Measurements from ENCODE around the gene YJU2. TPM values are rescaled to one million over a fixed set of nuclear protein-coding genes. Genes with fewer than 3 reads are reported as not detected.

Gene YJU2
- polyA plus RNA-seq (2013, experiment 1 of 2) = 26.0 TPM
- polyA plus RNA-seq (2013, experiment 2 of 2) = 26.5 TPM

- 1% methylated on average over 39 of the region's 45 CpGs for WGBS
- H3K9ac ChIP-seq (ENCODE audit: low read depth, low read length) = peak within 1 kb of the TSS; percentile 97
- H3K27me3 ChIP-seq (ENCODE audit: insufficient read depth, low read length) = no peaks in the 10 kb centered on the region
- H3K27ac ChIP-seq (ENCODE audit: low read depth, low read length) = peak within 1 kb of the TSS; percentile 81
- peak within 1 kb of the TSS; percentile 83 for H3K4me3 ChIP-seq (ENCODE audit: low read length)
- H3K9me3 ChIP-seq (ENCODE audit: insufficient read depth, low read depth, low read length) = no peaks in the 10 kb centered on the region
- peaks cover 31% of the 10 kb centered on the region for H3K36me3 ChIP-seq (ENCODE audit: insufficient read depth, low read length)
- H3K4me1 ChIP-seq (ENCODE audit: insufficient read depth, low read length) = 0 out of 2 replicates have a peak, but pooled peaks cover 3% of the 10 kb centered on the region
These were observed at the start of gene YJU2 for GRCh38 chr19:4246767-4247593. Gene YJU2, plus strand, starts transcription at chr19:4247080. Its CDS starts 67 bp downstream, at chr19:4247147.

GRCh38 chr19:4197228-4197624, 49.7 kb upstream of the YJU2 start:
- peaks cover 20% of the 10 kb centered on the region for H3K27me3 ChIP-seq (ENCODE audit: insufficient read depth, low read length)
- H3K9ac ChIP-seq (ENCODE audit: low read depth, low read length) = no peak overlapping the region

GRCh38 chr19:4197625-4198466, 49.0 kb upstream of the YJU2 start:
- Histone ChIP-seq H3K9ac (ENCODE audit: low read depth, low read length) (no peak overlapping the region), H3K9me3 (ENCODE audit: insufficient read depth, low read depth, low read length) (no peaks in the 10 kb centered on the region), H3K4me1 (ENCODE audit: insufficient read depth, low read length) (no peaks in the 10 kb centered on the region), H3K27ac (ENCODE audit: low read depth, low read length) (no peak overlapping the region), H3K36me3 (ENCODE audit: insufficient read depth, low read length) (no peaks in the 10 kb centered on the region), H3K4me3 (ENCODE audit: low read length) (peak overlapping the region; percentile 51), H3K27me3 (ENCODE audit: insufficient read depth, low read length) (peaks cover 20% of the 10 kb centered on the region)
- 18% methylated on average over 62 of the region's 70 CpGs for WGBS

More at GRCh38 chr19:4197228-4197624, 49.7 kb upstream of the YJU2 start:
- no peaks in the 10 kb centered on the region for H3K36me3 ChIP-seq (ENCODE audit: insufficient read depth, low read length)
- H3K4me3 ChIP-seq (ENCODE audit: low read length) = no peak overlapping the region
- no peak overlapping the region for H3K27ac ChIP-seq (ENCODE audit: low read depth, low read length)
- 90% methylated on average over 5 of the region's 5 CpGs for WGBS
- no peaks in the 10 kb centered on the region for H3K4me1 ChIP-seq (ENCODE audit: insufficient read depth, low read length)
- H3K9me3 ChIP-seq (ENCODE audit: insufficient read depth, low read depth, low read length) = no peaks in the 10 kb centered on the region

GRCh38 chr19:4198467-4199126, 48.3 kb upstream of the YJU2 start:
- H3K9me3 ChIP-seq (ENCODE audit: insufficient read depth, low read depth, low read length) = no peaks in the 10 kb centered on the region
- no peaks in the 10 kb centered on the region for H3K4me1 ChIP-seq (ENCODE audit: insufficient read depth, low read length)
- no peaks in the 10 kb centered on the region for H3K36me3 ChIP-seq (ENCODE audit: insufficient read depth, low read length)
- no peak overlapping the region for H3K27ac ChIP-seq (ENCODE audit: low read depth, low read length)
- peaks cover 20% of the 10 kb centered on the region for H3K27me3 ChIP-seq (ENCODE audit: insufficient read depth, low read length)
- 12% methylated on average over 24 of the region's 28 CpGs for WGBS
- H3K9ac ChIP-seq (ENCODE audit: low read depth, low read length) = no peak overlapping the region
- H3K4me3 ChIP-seq (ENCODE audit: low read length) = peak overlapping the region; percentile 51

GRCh38 chr19:4199699-4200293, 47.1 kb upstream of the YJU2 start:
- Histone ChIP-seq H3K27me3 (ENCODE audit: insufficient read depth, low read length) (peaks cover 20% of the 10 kb centered on the region), H3K4me3 (ENCODE audit: low read length) (no peak overlapping the region), H3K9me3 (ENCODE audit: insufficient read depth, low read depth, low read length) (no peaks in the 10 kb centered on the region), H3K36me3 (ENCODE audit: insufficient read depth, low read length) (no peaks in the 10 kb centered on the region), H3K27ac (ENCODE audit: low read depth, low read length) (no peak overlapping the region), H3K4me1 (ENCODE audit: insufficient read depth, low read length) (no peaks in the 10 kb centered on the region), H3K9ac (ENCODE audit: low read depth, low read length) (no peak overlapping the region)
- WGBS = 68% methylated on average over 33 of the region's 33 CpGs

DNA sequence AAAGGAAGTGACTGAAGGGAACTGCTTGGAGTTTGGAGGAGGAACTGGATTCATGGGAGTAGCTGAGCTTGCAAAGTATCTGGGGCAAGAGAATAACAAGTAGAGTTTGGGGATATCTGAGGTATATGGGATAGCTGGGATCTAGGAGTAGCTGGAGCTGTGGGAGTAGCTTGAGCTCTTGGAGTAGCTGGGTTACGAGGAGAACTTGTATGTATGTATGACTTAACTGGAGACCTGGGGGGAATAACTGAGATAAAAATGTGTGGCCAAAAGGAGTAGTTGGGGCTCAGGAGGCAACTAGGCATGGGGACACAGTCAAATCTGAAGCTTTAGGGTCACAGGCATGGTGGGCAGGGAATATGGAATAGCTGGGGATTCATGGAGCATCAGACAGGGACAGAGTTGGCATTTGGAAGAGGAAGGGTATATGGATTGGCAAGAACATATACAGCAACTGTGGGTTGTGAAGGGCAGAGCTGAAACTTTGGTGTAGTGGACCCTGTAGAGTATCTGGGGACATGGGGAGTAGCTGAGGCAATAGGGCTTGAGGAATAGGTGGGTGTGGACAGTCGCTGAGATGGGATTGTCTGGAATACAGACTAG, 45.8 kb upstream of the YJU2 start:
- no peaks in the 10 kb centered on the region for H3K4me1 ChIP-seq (ENCODE audit: insufficient read depth, low read length)
- no peak overlapping the region for H3K9ac ChIP-seq (ENCODE audit: low read depth, low read length)
- peaks cover 20% of the 10 kb centered on the region for H3K27me3 ChIP-seq (ENCODE audit: insufficient read depth, low read length)
- WGBS = 42% methylated on average over 2 of the region's 2 CpGs
- no peak overlapping the region for H3K4me3 ChIP-seq (ENCODE audit: low read length)
- no peaks in the 10 kb centered on the region for H3K9me3 ChIP-seq (ENCODE audit: insufficient read depth, low read depth, low read length)
- H3K36me3 ChIP-seq (ENCODE audit: insufficient read depth, low read length) = no peaks in the 10 kb centered on the region
- H3K27ac ChIP-seq (ENCODE audit: low read depth, low read length) = no peak overlapping the region

GRCh38 chr19:4201798-4202197, 45.1 kb upstream of the YJU2 start:
- H3K4me3 ChIP-seq (ENCODE audit: low read length) = no peak overlapping the region
- peaks cover 20% of the 10 kb centered on the region for H3K27me3 ChIP-seq (ENCODE audit: insufficient read depth, low read length)
- 87% methylated on average over 4 of the region's 4 CpGs for WGBS
- H3K36me3 ChIP-seq (ENCODE audit: insufficient read depth, low read length) = no peaks in the 10 kb centered on the region
- no peaks in the 10 kb centered on the region for H3K4me1 ChIP-seq (ENCODE audit: insufficient read depth, low read length)
- no peak overlapping the region for H3K27ac ChIP-seq (ENCODE audit: low read depth, low read length)
- no peak overlapping the region for H3K9ac ChIP-seq (ENCODE audit: low read depth, low read length)
- no peaks in the 10 kb centered on the region for H3K9me3 ChIP-seq (ENCODE audit: insufficient read depth, low read depth, low read length)

DNA sequence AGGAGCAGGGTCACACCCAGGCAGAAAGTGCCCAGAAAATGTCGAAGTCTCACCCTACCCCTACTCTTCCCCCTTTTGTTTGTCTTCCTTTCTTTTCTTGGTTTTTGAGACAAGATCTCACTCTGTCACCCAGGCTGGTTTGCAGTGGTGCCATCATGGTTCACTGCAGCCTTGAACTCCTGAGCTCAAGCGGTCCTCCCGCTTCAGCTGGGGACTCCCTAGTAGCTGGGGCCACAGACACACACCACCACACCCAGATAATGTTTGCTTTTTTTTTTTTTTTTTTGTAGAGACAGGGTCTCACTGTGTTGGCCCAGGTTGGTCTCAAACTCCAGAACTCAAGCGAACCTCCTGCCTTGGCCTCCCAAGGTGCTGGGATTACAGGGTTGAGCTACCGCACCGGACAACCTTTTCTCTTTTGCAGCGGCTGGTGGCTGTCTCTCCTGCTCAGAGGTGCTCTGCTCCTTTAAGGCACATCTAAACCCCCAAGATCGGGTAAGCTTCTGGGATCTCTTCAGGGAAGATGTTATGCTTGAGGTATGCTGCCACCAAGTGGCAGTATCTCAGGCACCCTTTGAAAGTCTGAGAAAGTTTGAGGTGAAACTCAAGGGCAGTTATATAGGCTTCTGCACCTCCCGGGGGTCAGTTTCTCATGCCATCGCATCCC, 39.9 kb upstream of the YJU2 start:
- Histone ChIP-seq H3K27ac (ENCODE audit: low read depth, low read length) (no peak overlapping the region), H3K27me3 (ENCODE audit: insufficient read depth, low read length) (no peaks in the 10 kb centered on the region), H3K36me3 (ENCODE audit: insufficient read depth, low read length) (no peaks in the 10 kb centered on the region), H3K4me3 (ENCODE audit: low read length) (no peak overlapping the region), H3K4me1 (ENCODE audit: insufficient read depth, low read length) (no peaks in the 10 kb centered on the region), H3K9ac (ENCODE audit: low read depth, low read length) (no peak overlapping the region), H3K9me3 (ENCODE audit: insufficient read depth, low read depth, low read length) (no peaks in the 10 kb centered on the region)
- WGBS = 83% methylated on average over 10 of the region's 10 CpGs

DNA sequence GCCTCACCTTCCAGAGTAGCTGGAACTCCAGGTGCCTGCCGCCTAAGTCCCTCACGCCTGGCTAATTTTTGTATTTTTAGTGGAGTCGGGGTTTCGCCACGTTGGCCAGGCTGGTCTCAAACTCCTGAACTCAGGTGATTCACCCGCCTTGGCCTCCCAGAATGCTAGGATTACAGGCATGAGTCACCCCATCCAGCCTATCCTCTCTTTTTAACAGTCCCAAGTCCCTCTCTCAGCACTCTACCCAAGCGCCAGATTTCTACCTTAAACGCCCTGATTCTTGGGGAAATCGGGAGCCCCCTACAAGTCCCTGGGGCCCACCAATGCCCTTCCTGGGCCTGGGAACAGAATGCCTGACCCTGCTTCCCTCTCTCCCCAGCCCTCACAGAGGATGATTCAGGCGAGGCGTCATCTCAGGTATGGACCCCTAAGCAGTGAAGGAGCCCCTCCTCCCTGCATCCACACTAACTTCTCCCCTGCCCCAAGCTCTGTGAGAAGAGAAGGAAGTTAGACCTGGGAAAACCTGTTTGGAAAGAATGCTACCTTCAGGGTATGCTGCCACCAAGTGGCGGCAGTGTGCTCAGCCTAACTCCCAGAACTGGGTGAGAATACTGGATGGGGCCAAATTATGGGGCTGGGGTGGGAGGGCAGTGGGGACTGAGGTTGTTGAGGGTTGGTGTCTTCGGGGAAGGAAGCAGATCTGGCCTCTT, 38.3 kb upstream of the YJU2 start:
- Histone ChIP-seq H3K27ac (ENCODE audit: low read depth, low read length) (no peak overlapping the region), H3K9ac (ENCODE audit: low read depth, low read length) (no peak overlapping the region), H3K27me3 (ENCODE audit: insufficient read depth, low read length) (no peaks in the 10 kb centered on the region), H3K4me1 (ENCODE audit: insufficient read depth, low read length) (no peaks in the 10 kb centered on the region), H3K4me3 (ENCODE audit: low read length) (no peak overlapping the region), H3K9me3 (ENCODE audit: insufficient read depth, low read depth, low read length) (no peaks in the 10 kb centered on the region), H3K36me3 (ENCODE audit: insufficient read depth, low read length) (no peaks in the 10 kb centered on the region)
- WGBS = 75% methylated on average over 13 of the region's 13 CpGs
